NCI-H82 (cell line): ENCODE data around the gene DEF6.

Source experiments
- DNase-seq: peaks from one replicate; lab custom pipeline; 2025; lab: John Stamatoyannopoulos, UW

DEF6 gene

GRCh38 chr6:35343835-35344550 is 46.4 kb downstream of the DEF6 start:
- DNase-seq = no peak

DNA sequence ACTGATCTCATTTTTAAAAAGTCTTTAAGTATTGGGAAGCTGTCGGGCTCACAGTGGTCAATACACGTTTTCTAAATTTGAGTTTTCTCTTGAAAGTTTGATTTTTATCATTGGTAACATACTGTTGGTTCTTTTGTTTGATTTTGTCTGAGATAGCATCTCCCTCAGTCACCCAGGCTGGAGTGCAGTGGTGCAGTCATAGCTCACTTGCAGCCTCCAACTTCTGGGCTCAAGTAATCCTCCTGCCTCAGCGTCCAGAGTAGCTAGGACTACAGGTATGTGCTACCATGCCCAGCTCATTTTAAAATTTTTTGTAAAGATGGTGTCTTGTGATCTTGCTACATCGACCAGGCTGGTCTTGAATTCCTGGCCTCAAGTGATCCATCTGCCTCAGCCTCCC is 53.8 kb downstream of the DEF6 start:
- DNase-seq = no peak

DNA sequence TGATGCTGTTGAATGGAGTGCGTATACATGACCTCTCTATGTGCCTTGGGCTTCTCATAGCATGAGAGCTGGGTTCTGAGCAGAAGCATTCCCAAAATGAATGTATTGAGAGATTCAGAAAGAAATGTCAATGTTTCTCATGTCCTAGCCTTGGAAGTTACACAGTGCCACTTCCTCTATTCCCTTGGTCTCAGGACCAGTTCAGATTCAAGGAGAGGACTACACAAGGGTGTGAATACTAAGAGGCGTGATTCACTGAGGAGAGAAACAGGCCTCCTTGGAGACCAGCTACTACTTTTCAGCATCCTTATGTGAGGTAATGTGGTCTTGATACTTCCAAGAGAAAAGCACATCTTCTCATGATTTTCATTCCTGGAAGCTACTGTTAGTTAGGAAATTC is 55.1 kb downstream of the DEF6 start:
- no peak for DNase-seq

- no peak for DNase-seq
Observed at GRCh38 chr6:35354361-35355135, 56.9 kb downstream of the DEF6 start.

DNA sequence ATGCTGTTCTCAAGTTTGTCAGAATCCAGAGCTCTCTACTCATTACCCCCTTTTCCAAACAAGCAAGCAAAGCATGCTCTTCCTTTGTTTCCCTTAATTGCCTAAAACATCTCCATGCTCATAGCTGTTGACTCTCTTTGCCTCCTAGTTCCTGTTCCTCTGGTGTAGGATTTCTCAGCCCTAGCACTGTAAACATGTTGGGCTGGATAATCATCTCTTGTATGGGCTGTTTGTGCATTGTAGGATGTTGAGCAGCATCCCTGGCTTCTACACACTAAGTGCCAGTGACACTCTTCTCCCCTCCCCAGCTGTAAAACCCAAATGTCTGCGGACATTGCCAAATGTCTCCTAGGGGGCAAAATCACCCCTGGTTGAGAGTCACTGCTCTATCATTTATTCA is 58.8 kb downstream of the DEF6 start:
- DNase-seq = no peak

DNA sequence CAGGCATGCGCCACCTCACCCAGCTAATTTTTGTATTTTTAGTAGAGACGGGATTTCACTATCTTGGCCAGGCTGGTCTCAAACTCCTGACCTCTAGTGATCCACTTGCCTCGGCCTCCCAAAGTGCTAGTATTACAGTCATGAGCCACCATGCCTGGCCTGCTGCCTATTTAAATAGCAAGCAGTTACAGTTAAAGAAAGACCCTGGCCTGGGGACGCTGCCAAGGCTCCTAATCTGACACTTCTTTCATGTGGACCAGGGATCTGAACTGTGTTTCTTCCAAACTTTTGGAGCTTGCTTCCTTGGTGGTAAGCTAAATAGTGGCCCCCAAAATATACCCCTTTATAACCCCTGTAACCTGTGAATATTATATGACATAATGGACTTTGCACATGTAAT is 60.1 kb downstream of the DEF6 start:
- peak; percentile 72 for DNase-seq

GRCh38 chr6:35358086-35358485 is 60.5 kb downstream of the DEF6 start:
- peak; percentile 76 for DNase-seq

DNA sequence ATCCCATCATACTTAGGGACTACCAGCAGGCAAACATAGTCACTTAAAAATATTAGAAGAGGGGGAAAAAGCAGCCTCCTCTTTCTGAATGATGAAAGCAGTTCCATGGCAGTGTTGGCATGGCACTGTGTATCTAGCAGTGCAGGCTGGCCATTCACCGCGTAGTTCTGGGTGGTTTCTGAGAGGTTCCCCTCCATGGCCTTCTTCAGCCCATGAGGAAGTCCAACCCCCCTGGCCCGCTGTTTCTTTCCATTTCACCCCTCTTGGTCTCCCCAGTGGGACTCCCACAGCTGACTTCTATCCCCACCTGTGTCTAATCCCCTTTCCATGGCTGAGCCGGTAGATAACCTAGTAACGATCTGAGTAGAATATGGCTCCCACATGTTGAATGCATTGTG is 61.7 kb downstream of the DEF6 start:
- DNase-seq = no peak

GRCh38 chr6:35359744-35360348 is 62.2 kb downstream of the DEF6 start:
- no peak for DNase-seq

DNA sequence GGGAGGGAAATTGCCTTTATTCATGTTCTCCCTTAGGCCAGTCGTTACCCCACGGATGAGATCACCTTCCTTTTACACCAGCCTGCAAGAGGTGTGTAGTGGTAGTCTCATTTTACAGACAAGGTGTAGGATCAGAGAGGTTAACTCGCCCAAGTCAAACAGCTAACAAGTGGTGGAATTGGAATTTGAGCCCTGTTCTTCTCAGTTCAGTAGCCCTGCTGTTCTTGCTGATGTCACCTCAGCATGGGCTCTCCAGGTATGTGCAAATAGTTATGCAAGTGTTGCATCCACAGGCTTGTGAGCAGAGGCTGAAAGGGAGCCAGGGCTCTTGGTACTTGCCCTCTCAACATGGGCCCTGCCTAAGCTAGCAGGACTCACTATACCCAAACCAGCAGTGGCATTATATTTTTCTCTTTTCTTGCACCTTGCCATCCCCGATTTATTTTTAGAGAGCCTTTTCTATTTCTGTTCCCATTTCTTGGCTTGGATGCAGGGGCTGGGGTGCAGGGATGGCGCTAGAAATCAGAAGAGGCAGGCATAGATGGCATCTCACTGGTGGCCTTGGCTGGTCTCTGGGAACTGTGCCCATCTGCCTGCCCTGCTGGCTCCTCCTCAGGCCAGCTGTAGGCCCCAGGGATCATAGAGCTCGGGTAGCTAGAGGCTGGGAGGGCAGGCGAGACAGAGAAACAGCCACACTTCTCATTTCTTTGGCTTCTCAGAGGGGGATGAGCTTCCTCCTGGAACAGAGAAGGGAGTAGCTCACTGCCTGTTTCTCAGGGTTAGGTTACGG is 62.9 kb downstream of the DEF6 start:
- no peak for DNase-seq

DNA sequence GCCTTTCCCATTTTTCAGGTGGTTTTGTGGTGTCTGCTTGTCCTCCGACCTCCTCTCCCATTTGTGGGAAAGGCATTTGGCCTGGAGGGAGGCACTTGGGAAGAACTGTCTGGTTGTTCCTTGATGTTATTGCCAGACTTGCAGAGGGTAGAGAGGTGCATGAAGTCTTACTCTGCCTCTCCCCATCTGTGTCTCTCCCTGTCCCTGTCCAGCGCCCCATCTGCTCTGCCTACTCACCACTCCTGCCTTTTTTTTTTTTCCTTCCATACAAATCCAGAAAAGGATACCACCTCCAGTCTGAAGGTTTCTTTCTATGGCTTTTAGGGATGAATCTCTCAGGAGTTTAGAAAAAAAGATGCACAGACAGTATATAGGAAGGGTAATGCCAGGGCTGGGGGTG is 64.6 kb downstream of the DEF6 start:
- no peak for DNase-seq

DNA sequence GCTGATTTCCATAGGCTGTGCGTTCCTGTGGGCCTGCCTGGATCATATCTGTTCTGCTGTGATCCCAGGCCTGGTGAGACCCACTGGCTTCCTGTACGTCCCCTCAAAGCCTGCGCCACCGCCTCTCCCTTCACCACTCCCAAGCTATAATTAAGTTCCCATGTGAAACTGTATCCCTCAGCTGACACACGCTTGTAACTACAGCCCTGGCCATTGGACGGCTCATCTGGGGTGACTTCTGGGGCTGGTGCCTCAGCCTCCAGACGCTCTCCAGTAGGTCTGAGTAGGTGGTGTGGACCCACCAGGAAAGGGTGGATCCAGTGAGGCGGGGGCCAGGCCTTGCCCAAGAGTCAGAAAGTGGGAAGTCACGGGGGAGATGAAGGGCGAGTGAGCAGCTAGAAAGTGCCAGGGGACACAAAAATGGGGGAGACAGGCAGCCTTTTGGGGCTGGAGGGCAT is 65.7 kb downstream of the DEF6 start:
- peak; percentile 46 for DNase-seq

- DNase-seq = no peak
Observed at GRCh38 chr6:35365594-35366203, 68.1 kb downstream of the DEF6 start.

DNA sequence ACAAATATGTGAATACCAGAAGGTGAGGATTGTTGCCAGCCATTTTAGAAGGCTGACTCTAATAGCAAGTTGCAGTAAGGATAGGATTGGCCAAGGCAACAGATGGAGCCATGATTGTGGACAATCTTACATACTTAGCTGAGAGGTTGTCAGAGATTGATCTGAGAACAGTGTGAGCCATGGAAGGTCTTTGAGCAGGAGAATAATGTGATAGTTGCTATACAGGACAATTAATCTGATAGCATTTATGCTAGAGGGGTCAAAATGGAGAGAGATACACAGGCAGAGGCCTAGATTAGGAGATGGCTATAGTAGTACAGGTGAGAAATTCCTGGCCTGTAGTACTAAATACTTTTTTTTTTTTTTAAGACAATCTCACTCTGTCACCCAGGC is 68.6 kb downstream of the DEF6 start:
- DNase-seq = no peak

DNA sequence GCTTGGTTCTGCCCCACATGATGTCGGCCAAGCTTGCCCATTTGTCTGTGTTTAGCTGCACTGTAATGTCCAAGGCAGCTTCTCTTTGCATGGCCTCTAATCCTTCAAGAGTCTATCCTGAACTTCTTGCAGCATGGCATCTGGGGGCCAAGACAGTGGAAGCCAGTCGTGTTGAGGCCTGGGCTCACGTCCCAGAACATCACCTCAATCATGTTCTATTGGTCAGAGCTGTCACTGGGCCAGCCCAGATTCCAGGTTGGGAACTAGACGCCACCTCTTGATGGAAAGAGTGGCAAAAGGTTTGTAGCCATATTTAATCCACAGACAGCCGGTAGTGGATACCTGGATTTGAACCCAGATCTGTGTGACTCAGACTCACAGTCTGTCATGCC is 70.0 kb downstream of the DEF6 start:
- DNase-seq = no peak

- DNase-seq = no peak
Observed at GRCh38 chr6:35368038-35368887, 70.6 kb downstream of the DEF6 start.

- DNase-seq = no peak
Observed at GRCh38 chr6:35370124-35370741, 72.6 kb downstream of the DEF6 start.

- DNase-seq = no peak
Observed at GRCh38 chr6:35370785-35371493, 73.3 kb downstream of the DEF6 start.
